ENCODE data around the gene CD99L2.

The CD99L2 gene

DNA sequence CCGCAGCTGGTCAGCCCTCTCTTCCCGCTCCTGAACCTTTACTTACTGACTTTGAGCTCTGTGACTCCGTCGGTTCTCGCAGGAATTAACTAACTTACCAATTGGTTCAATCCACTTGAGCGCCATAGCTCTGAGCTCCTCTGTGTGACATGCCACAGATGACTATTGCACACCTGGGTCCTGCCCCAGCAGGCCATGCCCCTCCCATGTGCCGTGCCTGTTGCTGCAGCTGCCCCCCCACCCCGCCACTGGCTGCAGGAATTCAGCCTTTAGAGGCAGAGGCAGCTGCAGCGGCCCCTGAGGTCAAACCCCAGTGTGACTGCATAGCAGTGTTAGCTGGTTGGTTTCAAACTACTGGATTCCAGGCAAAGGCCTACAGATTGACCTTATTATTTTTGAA is 134.7 kb downstream of the CD99L2 start:
- DNase-seq (ENCODE audit: low read depth in 2 of 2) = no peak

DNA sequence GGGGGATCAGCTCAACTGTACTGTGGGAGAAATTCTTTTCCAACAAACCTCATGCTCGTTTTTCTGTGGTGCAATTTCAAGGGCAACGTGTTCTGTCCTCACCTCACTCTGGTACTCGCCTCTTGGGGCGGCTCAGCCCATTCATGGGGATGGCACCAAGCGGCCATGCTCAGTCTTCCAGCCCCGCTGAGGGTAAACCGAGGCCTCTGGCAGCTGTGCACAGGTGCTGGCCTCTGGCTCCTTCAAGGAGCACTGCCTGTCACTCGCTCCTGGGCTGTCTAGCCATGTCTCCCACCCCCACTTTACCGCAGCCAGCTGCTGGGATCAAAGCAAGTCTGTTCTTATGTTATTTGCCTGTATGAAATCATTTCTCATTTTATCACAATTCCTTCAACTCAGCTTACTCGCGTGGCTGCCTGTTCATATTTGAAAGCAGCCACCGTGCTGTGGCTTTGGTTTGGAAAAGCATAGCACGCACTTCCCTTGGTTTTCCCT is 135.1 kb downstream of the CD99L2 start:
- DNase-seq (ENCODE audit: low read depth in 2 of 2) = no peak

DNA sequence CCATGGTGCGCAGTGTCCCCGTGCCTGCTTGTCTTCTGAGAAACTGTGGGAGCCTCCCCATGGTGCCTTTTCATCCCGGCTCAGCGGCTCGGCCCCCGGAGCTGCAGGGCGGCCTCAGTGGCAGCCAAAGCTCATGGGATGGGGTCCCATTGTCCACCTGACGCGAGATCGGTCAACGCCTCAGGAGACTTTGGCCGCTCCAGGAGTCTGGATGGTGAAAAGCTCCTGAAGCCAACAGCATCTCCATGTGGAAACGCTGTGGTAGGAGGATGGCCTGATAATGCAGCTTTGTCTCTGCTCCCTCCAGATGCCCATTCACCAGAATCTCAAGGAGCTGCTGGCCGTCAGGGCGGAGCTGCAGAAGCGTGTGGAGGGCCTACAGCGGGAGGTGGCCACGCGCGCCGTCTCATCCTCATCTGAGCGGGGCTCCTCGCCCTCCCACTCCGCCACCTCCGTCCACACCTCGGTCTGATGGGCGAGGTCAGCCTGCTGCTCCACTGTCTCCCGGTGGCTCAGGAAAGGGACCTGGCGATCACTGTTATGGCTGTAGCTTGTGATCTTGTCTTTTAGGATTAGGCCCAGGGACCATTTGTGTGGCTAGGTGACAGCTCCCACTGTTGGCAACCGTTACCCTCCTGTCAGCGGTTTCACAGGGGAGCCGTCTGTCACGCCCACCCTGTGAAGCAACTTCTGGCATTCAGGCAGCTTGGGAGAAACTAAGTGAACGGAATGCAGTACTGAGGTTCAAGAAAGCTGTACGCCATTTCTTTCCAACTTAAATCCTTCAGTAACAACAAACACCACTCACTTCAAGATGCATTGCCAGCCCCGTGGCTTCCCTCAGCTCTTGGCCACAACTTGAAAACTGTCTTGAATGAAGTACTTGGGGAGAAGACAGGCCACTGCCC is 136.0 kb downstream of the CD99L2 start:
- no peak for DNase-seq (ENCODE audit: low read depth in 2 of 2)

DNA sequence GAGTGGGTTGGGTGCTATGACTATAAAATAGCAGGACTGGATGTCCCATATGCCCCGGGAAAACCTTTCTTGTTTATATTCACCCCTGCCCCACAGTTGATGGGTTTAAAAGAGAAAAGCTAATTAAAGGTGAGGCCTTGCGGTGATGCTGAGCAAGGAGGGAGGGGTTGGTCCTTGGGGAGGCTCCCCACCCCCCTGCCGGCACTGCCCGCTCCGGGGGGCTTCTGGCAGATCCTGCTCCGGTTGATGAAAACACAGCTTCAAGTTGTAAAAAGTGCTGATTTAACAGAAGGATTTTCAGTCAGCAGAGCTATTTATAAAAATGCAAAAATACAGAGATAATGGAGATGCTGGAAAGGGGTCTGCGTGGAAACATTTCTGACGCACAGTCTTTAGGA is 136.7 kb downstream of the CD99L2 start:
- DNase-seq (ENCODE audit: low read depth in 2 of 2) = no peak

DNA sequence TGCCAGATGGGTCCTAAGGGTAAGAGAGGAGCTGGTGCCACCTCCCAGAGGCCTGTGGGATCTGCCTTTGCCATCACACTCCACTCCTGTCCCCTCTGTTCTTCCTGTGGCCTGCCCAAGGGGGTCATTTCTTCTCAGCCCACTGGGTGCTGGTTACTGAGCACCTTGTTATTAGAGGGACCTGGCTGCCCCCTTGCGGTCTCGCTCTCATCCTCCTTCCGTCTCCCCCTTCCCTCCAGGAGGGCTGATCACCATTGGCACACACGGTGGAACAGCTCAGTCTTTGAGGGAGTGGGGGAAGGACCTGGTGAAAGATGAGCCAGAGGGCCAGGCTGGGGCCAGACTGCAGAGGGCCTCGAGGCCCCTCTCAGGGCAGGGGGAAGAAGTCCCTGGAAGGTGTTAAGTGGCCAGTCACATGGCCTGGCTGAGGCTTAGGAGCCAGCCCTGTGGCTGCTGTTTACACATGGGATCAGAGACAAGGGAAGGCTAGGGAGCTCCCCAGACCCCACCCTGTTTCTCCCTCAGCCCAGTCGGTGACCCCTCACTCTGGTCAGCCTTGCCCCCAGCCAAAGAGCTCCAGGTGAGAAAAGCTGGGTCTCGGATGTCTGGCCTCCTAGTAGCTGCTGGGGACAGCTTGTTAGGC is 137.2 kb downstream of the CD99L2 start:
- DNase-seq (ENCODE audit: low read depth in 2 of 2) = no peak

DNA sequence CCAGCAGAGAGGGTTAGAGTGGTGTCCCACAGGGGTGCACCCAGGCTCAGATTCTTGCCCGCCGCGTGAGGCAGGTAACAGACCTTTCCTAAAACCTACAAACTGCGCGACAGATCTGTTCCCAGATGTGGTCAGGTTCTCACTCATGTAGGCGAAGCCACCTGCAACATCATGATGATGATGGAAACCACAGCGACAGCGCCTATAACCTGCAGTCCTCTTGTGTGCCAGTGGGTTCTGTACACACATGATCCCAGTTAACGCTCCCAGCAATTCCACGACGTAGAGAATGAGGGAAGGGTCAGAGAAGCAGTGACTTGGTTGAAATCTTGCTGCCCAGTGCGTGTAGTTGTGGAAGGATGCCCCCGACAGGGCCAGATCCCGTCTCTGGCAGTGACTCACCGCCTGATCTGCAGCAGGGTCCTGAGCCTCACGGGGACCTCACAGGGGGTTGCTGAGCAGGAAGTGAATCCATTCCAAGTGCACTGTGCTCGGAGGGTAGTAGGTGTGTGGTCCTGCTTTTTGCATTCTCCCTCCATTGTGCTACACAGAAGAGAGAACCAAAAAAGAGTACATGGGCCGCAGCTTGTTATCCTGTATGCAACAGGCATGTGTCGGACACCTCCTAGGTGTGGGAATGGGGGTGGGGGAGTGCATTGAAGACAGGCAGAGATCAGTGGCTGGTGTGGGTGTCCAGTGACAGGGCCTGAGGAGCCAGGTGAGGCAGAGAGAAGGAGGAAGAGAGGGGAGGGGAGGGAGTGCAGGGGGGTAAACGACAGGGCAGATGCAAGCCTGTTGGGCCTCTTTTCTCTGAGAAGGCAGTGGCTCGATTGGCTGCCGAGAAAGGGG is 138.7 kb downstream of the CD99L2 start:
- DNase-seq (ENCODE audit: low read depth in 2 of 2) = no peak

DNA sequence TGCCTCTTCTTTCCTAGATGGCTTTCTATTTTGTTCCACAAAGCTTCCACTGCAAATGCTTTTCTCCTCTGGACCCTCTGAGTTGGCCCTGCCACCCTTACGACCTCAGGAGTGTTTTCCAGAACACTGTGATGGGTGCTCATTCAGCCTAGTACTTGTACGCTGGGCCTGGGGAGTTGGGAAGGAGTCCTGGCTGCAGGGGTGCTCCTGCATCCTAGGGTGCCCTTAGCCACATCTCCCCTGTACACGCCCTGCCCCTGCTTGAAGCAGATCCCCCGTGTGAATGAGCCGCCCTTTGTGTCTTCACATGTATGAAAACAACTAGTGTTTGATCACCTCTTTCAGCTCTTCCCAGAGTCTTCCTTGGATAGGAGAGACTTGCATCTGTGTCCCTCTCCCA is 141.1 kb downstream of the CD99L2 start:
- no peak for DNase-seq (ENCODE audit: low read depth in 2 of 2)

DNA sequence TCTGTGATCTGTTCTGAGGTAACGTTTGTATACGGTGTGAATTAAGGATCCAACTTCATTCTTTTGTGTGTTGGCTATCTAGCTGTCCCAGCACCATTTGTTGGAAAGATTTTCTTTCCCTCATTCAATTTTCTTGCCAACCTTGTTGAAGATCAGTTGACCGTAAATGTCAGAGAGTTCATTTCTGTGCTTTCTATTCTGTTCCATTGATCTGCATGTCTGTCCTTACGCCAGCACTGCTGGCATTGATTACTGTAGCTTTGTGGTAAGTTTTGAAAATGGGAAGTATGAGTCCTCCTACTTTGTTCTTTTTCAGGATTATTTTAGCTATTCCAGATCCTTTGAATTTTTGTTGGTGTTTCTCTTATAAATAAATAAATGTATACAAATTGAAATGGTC is 144.5 kb downstream of the CD99L2 start:
- DNase-seq (ENCODE audit: low read depth in 2 of 2) = no peak

DNA sequence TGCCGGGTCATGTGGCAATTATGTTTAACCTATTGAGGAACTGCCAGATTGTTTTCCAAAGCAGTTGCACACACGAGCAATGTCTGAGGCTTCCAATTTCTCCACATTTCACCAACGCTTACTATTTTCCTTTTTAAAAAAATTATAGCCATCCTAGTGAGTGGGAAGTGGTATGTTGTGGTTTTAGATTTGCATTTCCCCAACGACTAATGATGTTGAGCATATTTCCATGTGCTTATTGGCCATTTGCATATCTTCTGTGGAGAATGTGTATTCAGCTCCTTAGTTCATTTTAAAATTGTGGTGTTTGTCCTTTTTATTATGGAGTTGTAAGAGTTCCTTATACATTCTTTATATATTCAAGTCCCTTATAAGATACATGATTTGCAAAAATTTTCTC is 145.1 kb downstream of the CD99L2 start:
- DNase-seq (ENCODE audit: low read depth in 2 of 2) = no peak

DNA sequence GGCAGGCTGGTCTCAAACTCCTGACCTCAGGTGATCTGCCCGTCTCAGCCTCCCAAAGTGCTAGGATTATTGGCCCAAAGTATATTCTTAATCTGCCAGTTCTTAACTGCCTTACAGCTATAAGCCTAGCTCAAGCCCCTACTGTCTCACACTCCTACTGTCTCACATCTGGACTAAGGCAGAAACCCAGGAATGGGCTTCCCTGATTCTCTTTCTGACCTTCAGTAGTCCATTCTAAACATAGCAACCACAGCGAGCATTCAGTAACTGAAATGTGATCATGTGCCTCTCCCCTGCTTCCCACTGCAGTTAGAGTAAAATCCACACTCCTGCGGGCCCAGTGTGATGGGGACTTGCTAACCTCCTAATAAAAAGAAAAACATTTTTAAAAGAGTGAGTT is 146.3 kb downstream of the CD99L2 start:
- no peak for DNase-seq (ENCODE audit: low read depth in 2 of 2)

DNA sequence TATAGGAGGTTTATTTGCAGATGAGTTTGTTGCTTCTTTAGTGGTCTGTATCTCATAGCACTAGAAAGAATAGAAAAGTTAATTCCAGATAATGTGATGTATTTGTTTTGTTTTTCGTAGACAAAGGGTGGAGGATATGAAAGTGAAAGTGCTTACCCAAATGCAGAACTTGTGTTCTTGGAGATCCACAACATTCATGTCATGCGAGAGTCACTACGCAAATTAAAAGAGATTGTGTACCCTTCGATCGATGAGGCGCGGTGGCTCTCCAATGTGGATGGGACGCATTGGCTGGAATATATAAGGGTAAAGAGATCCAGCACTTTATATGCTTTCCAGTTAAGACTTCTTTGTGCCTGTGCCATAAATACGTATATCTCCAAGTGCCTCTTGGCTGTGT is 162.0 kb downstream of the CD99L2 start:
- DNase-seq (ENCODE audit: low read depth in 2 of 2) = no peak

DNA sequence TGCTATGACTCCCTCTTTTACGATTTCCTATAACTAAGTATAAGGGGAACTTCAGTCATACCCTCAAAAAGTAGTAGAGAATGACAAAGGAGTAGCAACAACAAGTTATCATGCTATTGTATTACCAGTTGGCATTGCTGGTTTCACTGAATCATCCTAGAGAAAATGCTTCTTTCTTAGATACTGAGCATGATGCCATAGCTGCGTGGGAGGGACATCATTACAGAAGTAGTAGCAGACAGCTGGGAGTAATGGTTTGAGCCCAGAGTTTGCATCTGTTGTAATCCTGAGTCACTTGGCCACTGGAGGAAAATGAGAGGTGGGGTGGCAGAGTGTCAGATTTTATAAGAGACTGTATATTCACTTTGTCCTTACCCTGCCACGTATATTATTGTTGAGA is 166.7 kb downstream of the CD99L2 start:
- no peak for DNase-seq (ENCODE audit: low read depth in 2 of 2)

DNA sequence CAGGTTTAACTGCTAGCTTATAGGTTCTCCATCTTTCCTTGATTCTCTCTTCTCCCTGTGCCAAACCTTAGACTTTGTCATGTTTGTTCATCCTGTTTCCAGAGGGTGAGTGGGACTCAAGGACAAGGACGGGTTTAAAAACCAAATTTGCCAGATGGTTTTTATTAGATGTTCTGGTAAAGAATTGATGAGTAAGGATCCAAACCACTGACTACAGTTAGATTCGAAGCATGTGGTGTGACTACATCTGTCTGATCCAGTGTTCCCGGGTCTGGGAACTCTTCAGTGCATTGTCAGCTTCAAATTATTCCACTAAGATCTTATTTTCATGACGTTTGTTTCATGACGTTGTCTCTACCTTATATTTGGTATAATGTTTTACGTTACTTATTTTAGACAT is 167.7 kb downstream of the CD99L2 start:
- no peak for DNase-seq (ENCODE audit: low read depth in 2 of 2)

DNA sequence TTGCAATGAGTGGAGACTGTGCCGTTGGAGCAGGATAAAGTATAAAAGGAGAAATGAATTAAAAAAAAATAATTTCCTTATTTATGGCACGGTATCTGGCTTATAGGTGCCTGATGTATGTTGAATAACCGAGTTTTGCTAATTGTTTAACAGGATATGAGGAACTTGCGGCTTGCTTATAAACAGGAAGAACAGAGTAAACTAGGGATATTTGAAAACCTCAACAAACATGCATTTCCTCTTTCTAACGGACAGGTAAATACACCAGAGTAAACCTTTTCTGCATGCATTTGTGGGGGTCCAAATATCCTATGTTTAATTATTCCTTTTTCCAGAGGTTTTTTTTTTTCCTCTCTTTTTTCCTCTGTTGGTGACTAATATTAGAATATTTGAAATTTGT is 168.5 kb downstream of the CD99L2 start:
- no peak for DNase-seq (ENCODE audit: low read depth in 2 of 2)

DNA sequence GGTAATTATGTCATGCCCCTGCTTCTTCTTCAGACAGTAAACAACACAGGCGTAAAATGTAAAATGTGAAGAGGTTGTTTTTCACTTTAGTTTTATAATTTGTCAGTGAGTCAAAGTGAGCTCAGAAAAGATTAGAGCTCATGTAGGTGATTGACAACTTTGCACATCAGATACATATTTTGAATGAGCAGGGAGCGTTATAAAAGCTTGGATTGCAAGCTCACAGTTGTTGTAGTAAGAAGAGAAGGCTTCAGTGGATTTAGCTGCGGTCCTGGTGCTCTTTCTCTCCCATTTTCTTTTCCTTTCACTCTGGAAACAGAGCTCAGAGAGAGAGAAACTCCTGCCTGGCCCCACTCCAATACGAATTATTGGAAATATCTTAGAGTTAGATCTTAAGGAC is 178.8 kb downstream of the CD99L2 start:
- no peak for DNase-seq (ENCODE audit: low read depth in 2 of 2)

Measured in activated CD8-positive, alpha-beta memory T cell treated with anti-CD3 and anti-CD28 coated beads for 4 hours (primary cell).